Endothelial cell of umbilical vein (primary cell): ENCODE measurements around the gene POLE. TPM values are rescaled to one million over a fixed set of nuclear protein-coding genes. Genes with fewer than 3 reads are reported as not detected.

Experiments used
- BruUV-seq: library from RNA; stranded (reverse); fragments of 400-500 nt; replicated peaks from 2 replicates; lab custom pipeline; 2021; lab: Mats Ljungman, UMichigan
- CTCF ChIA-PET: fragments of 300-600, 350-600 bp; sonication (Branson Sonifier 250); formaldehyde crosslinking; loops from one replicate; lab custom pipeline; 2021; ENCODE audit warnings: antibody characterized with exemption, inconsistent platforms; lab: Charles Lee
- POLR2A ChIA-PET: fragments of 300-600, 350-600 bp; sonication (Branson Sonifier 250); formaldehyde crosslinking; loops from one replicate; lab custom pipeline; 2021; ENCODE audit warnings: antibody characterized with exemption, inconsistent platforms; lab: Charles Lee
- DNase-seq: peaks from one replicate; pipeline ENCODE4 v3.0.0-alpha.2; 2011; ENCODE audit warnings: low read depth, low spot score
- FAIRE-seq: peaks from 2 replicates; lab custom pipeline; 2011; peaks lifted over from hg19 to GRCh38; lab: Jason Lieb, UNC
- H2AFZ ChIP-seq: 2 replicates; pipeline ENCODE4 v1.6.0; 2012; ENCODE audit warnings: low read depth, low read length, control low read depth, inconsistent platforms
- H3K27ac ChIP-seq: 2 replicates; pipeline ENCODE4 v1.5.1; 2011; ENCODE audit warnings: low read depth, mild to moderate bottlenecking, control low read depth, low read length, moderate library complexity; ENCODE audit not compliant: insufficient read depth
- H3K27me3 ChIP-seq, 2 experiments: 2 replicates each; pipeline versions ENCODE4 v1.6.0 to v1.6.1; 2011; ENCODE audit warnings: low read length in 2 of 2, mixed read lengths in 1 of 2; ENCODE audit not compliant: control insufficient read depth in 2 of 2, insufficient read depth in 2 of 2
- H3K36me3 ChIP-seq, 2 experiments: 2 replicates in 1 of 2; 3 replicates in 1 of 2; pipeline ENCODE4 v1.5.1; 2011; ENCODE audit warnings: low read length in 2 of 2, mild to moderate bottlenecking in 1 of 2, moderate library complexity in 1 of 2; ENCODE audit not compliant: control insufficient read depth in 2 of 2, insufficient read depth in 2 of 2; ENCODE audit errors: extremely low read depth in 1 of 2
- H3K4me1 ChIP-seq: 3 replicates; pipeline ENCODE4 v1.5.1; 2011; ENCODE audit warnings: mild to moderate bottlenecking, low read length; ENCODE audit not compliant: control insufficient read depth, insufficient read depth; ENCODE audit errors: extremely low read depth
- H3K4me2 ChIP-seq: 2 replicates; pipeline ENCODE4 v1.6.1; 2011; ENCODE audit warnings: low read length, control low read depth, mixed read lengths; ENCODE audit not compliant: insufficient read depth
- H3K4me3 ChIP-seq, 3 experiments: fragments of 200-600 bp in 1 of 3; sonication (generic), shearing (Covaris generic) in 1 of 3; replicated peaks in 1 of 3; 2 replicates each; pipeline ENCODE4 v1.5.1; 2011 to 2016; ENCODE audit warnings: control low read depth in 3 of 3, low read length in 3 of 3, mild to moderate bottlenecking in 2 of 3, inconsistent platforms in 1 of 3, low read depth in 1 of 3, moderate library complexity in 1 of 3; ENCODE audit not compliant: insufficient read depth in 1 of 3
- H3K79me2 ChIP-seq: 2 replicates; pipeline ENCODE4 v1.6.0; 2012; ENCODE audit warnings: low read length, inconsistent platforms; ENCODE audit not compliant: control insufficient read depth, insufficient read depth
- H3K9ac ChIP-seq: replicated peaks from 2 replicates; pipeline ENCODE3; 2011; ENCODE audit warnings: low read length, control low read depth; ENCODE audit not compliant: insufficient read depth; ENCODE audit errors: extremely low read depth
- H3K9me1 ChIP-seq: replicated peaks from 3 replicates; pipeline ENCODE4 v1.6.0; 2011; ENCODE audit warnings: mild to moderate bottlenecking, low read length; ENCODE audit not compliant: control insufficient read depth, insufficient read depth; ENCODE audit errors: extremely low read depth
- H3K9me3 ChIP-seq: replicated peaks from 2 replicates; pipeline ENCODE4 v1.5.1; 2012; ENCODE audit warnings: low read length, inconsistent platforms; ENCODE audit not compliant: control insufficient read depth, insufficient read depth
- H4K20me1 ChIP-seq: replicated peaks from 2 replicates; pipeline ENCODE3; 2011; ENCODE audit warnings: mild to moderate bottlenecking, low read length; ENCODE audit not compliant: control insufficient read depth, insufficient read depth; ENCODE audit errors: extremely low read depth
- CTCF ChIP-seq, 2 donors: IDR thresholded peaks; 1 replicate in 1 of 2; 2 replicates in 1 of 2; pipeline ENCODE4 v1.5.1; 2011; ENCODE audit warnings: low read length in 2 of 2, mild to moderate bottlenecking in 2 of 2, moderate library complexity in 2 of 2, control low read depth in 1 of 2, inconsistent platforms in 1 of 2, low read depth in 1 of 2; ENCODE audit not compliant: insufficient read depth in 1 of 2; ENCODE audit errors: extremely low read depth in 1 of 2
- EZH2 ChIP-seq: IDR thresholded peaks from 2 replicates; pipeline ENCODE4 v1.6.1; 2012; ENCODE audit warnings: borderline replicate concordance, low read depth, mild to moderate bottlenecking, moderate library complexity, low read length, inconsistent platforms; ENCODE audit not compliant: severe bottlenecking
- FOS ChIP-seq: IDR thresholded peaks from 2 replicates; pipeline ENCODE4 v1.6.1; 2011; ENCODE audit warnings: mild to moderate bottlenecking, low read length, moderate library complexity, borderline replicate concordance; ENCODE audit not compliant: insufficient read depth
- GATA2 ChIP-seq: IDR thresholded peaks from 2 replicates; pipeline ENCODE4 v1.7.0; 2011; ENCODE audit warnings: low read depth, mild to moderate bottlenecking, moderate library complexity, mixed read lengths, low read length; ENCODE audit not compliant: insufficient read length, insufficient read depth
- JUN ChIP-seq: IDR thresholded peaks from 2 replicates; pipeline ENCODE4 v1.6.1; 2011; ENCODE audit warnings: borderline replicate concordance, low read depth; ENCODE audit not compliant: insufficient read length, insufficient read depth
- MYC ChIP-seq: IDR thresholded peaks from one replicate; pipeline ENCODE4 v1.6.1; 2011; ENCODE audit warnings: mild to moderate bottlenecking, low read depth, low read length
- POLR2A ChIP-seq: IDR thresholded peaks from 2 replicates; pipeline ENCODE4 v1.6.1; 2012; ENCODE audit warnings: low read depth, mild to moderate bottlenecking, control low read depth, low read length
- POLR2AphosphoS5 ChIP-seq: IDR thresholded peaks from 2 replicates; pipeline ENCODE4 v1.6.1; 2012; ENCODE audit warnings: low read depth, mild to moderate bottlenecking, control low read depth, low read length, moderate library complexity; ENCODE audit not compliant: insufficient read depth
- dilution Hi-C: fragments of 300-500 bp; cut with MboI; formaldehyde crosslinking; loops from one replicate; pipeline ENCODE4 v1.15.0; 2019; ENCODE audit warnings: low sequenced_read_pairs; ENCODE audit not compliant: extremely low pct_ligation_motif_present
- intact Hi-C: fragments of 100-400 bp; cut with micrococcal nuclease; formaldehyde crosslinking; loops from one replicate; pipeline ENCODE4 v1.10.0; 2022
- polyA plus RNA-seq, 4 experiments: library from polyadenylated mRNA; depleted of rRNA in 3 of 4; stranded (reverse) in 3 of 4; unstranded in 1 of 4; fragments of >200 nt; gene quantifications; 2 replicates each; pipeline versions ENCODE4 v1.2.1 to v1.2.3, GENCODE V29; 2011 to 2012; ENCODE audit warnings: missing spikeins in 1 of 4
- total RNA-seq: library from RNA; stranded (reverse); gene quantifications from 2 replicates; pipeline ENCODE4 v1.2.3, GENCODE V29; 2021
- TF ChIP-seq, protein P1 (sequence below): IDR thresholded peaks from 2 replicates; pipeline ENCODE4 v1.6.1; 2011; ENCODE audit not compliant: insufficient read depth, insufficient read length

Gene POLE
- total and polyA plus RNA-seq, 2 donors (not counting 3 experiments of a cell fraction or from before 2014, with no cell fraction given), result 22.9 to 82.7 TPM

GRCh38 chr12:132723764-132724140, 36.6 kb upstream of the POLE start:
- Histone ChIP-seq H3K79me2 (peaks cover 2% of the 10 kb centered on the region), H3K4me2 (no peak overlapping the region), H3K27me3 (no peaks in the 10 kb centered on the region), H3K9me3 (no peaks in the 10 kb centered on the region), H3K36me3 (peaks cover 27 to 54% of the 10 kb centered on the region in 2 experiments), H3K4me3 (no peak overlapping the region), H3K9me1 (no peaks in the 10 kb centered on the region), H4K20me1 (no peaks in the 10 kb centered on the region), H3K27ac (no peak overlapping the region), H3K9ac (no peak overlapping the region), H2AFZ (no peak overlapping the region), H3K4me1 (no peaks in the 10 kb centered on the region)
- POLR2A ChIA-PET, result no interaction called here
- BruUV-seq, result no TSS peak
- no peak for DNase-seq
- CTCF ChIA-PET, result no interaction called here
- TF ChIP-seq, protein P1, sequence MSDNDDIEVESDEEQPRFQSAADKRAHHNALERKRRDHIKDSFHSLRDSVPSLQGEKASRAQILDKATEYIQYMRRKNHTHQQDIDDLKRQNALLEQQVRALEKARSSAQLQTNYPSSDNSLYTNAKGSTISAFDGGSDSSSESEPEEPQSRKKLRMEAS, result no peak
- TF ChIP-seq POLR2A (no peak), GATA2 (no peak)
- no peak for FAIRE-seq
- intact Hi-C loops (no loop called here), dilution Hi-C loops (no loop called here)

DNA sequence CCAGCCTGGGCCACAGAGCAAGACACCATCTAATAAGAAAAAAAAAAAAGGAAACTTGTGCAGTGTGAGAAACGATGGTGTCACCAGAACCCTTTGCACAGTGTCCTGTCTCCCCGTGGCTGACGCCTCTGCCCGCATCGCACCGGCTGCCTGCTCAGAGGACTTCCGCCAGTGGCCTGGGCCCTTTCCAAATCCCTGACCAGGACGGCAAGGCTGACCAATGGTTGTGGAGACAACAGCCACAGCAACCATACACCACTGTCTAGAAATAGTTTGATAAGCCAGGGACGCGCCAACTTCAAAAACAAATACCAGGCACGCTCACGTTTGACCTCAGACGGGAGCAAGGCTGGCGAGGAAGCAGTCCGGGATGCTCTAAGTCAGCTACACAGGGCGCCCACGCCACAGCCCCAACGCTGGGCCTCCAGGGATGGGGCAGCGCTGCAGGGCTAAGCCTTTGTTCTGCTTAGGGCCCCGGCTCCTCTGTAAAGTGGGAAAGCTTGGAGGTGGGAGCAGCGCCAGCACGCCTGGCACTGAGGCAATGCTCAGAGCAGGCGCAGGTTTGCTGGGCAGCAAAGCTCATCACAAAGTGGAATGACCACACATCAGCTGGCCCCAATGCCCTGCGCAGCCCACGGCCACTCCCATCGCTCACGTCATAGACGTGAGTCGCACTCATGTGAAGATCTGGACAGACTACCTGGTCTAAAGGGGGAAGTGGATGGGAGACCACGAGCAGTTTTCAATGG, 36.0 kb upstream of the POLE start:
- Histone ChIP-seq H4K20me1 (no peaks in the 10 kb centered on the region), H3K9me1 (no peaks in the 10 kb centered on the region), H3K9ac (no peak overlapping the region), H2AFZ (no peak overlapping the region), H3K36me3 (peaks cover 24 to 55% of the 10 kb centered on the region in 2 experiments), H3K4me1 (no peaks in the 10 kb centered on the region), H3K4me3 (no peak overlapping the region), H3K9me3 (no peaks in the 10 kb centered on the region), H3K27me3 (no peaks in the 10 kb centered on the region), H3K27ac (no peak overlapping the region), H3K4me2 (no peak overlapping the region), H3K79me2 (no peaks in the 10 kb centered on the region)
- no peak for FAIRE-seq
- intact Hi-C loops (no loop called here), dilution Hi-C loops (no loop called here)
- TF ChIP-seq FOS (no peak), CTCF (IDR thresholded peaks at IDR 0.05; ENCODE audit: extremely low read depth in 1 of 2, insufficient read depth in 1 of 2, low read depth in 1 of 2, low read length in 2 of 2) (no peak), EZH2 (no peak), POLR2AphosphoS5 (no peak), POLR2A (no peak), GATA2 (no peak), JUN (no peak), MYC (no peak)
- TF ChIP-seq, protein P1, result no peak
- DNase-seq, result no peak
- CTCF ChIA-PET, result no interaction called here
- no TSS peak for BruUV-seq
- POLR2A ChIA-PET, result no interaction called here
